ENCODE results near the gene SIRT7.
A peak's percentile ranks its signal among the peaks of the same experiment; 100 is the strongest.

Gene SIRT7

GRCh38 chr17:81870131-81870980 lies 47.6 kb downstream of the SIRT7 start:
- Mint-ChIP-seq H3K4me3 (peak overlapping the region; percentile 88), H3K36me3 (peaks cover 24% of the 10 kb centered on the region), H3K4me1 (peaks cover 56% of the 10 kb centered on the region), H3K27me3 (no peaks in the 10 kb centered on the region), H3K9me3 (no peaks in the 10 kb centered on the region), H3K27ac (peak overlapping the region; percentile 96)
- CTCF ChIA-PET: interaction anchor here (0.8 to 1.6 kb wide), 4 partner anchors 15 to 167 kb away, joined by 3 to 4 read pairs (median 3); partner anchors contain the start of genes DCXR and SIRT7
- DNase-seq: peak; percentile 60

GRCh38 chr17:81869221-81870130 lies 48.5 kb downstream of the SIRT7 start:
- no peaks in the 10 kb centered on the region for H3K27me3 Mint-ChIP-seq
- peak overlapping the region; percentile 88 for H3K4me3 Mint-ChIP-seq
- no peaks in the 10 kb centered on the region for H3K9me3 Mint-ChIP-seq
- CTCF ChIA-PET: interaction anchor here (0.8 to 1.6 kb wide), 5 partner anchors 16 to 168 kb away, joined by 3 to 4 read pairs (median 3); partner anchors contain the start of genes ALYREF, ANAPC11, DCXR and SIRT7
- H3K36me3 Mint-ChIP-seq: peaks cover 24% of the 10 kb centered on the region
- H3K27ac Mint-ChIP-seq: peak overlapping the region; percentile 96
- DNase-seq: peak; percentile 42
- H3K4me1 Mint-ChIP-seq: peaks cover 54% of the 10 kb centered on the region

- Mint-ChIP-seq H3K36me3 (peaks cover 24% of the 10 kb centered on the region), H3K27ac (peak overlapping the region; percentile 58), H3K4me3 (peak overlapping the region; percentile 88), H3K4me1 (peaks cover 53% of the 10 kb centered on the region), H3K27me3 (no peaks in the 10 kb centered on the region), H3K9me3 (no peaks in the 10 kb centered on the region)
- DNase-seq: no peak
- CTCF ChIA-PET: interaction anchor here (1.6 kb wide), 1 partner anchor 169 kb away, joined by 3 read pairs; the partner anchor contains the start of gene DCXR
Observed at GRCh38 chr17:81868674-81869220, 49.2 kb downstream of the SIRT7 start.

- Mint-ChIP-seq H3K9me3 (no peaks in the 10 kb centered on the region), H3K36me3 (peaks cover 29% of the 10 kb centered on the region), H3K4me3 (no peak overlapping the region), H3K27me3 (no peaks in the 10 kb centered on the region), H3K27ac (no peak overlapping the region), H3K4me1 (peaks cover 56% of the 10 kb centered on the region)
- no peak for DNase-seq
- CTCF ChIA-PET: no interaction called here
Observed at GRCh38 chr17:81867991-81868673, 49.8 kb downstream of the SIRT7 start.

GRCh38 chr17:81867170-81867990 lies 50.6 kb downstream of the SIRT7 start:
- Mint-ChIP-seq H3K27ac (peak overlapping the region; percentile 81), H3K9me3 (no peaks in the 10 kb centered on the region), H3K36me3 (peaks cover 31% of the 10 kb centered on the region), H3K27me3 (no peaks in the 10 kb centered on the region), H3K4me1 (peaks cover 55% of the 10 kb centered on the region), H3K4me3 (peak overlapping the region; percentile 37)
- DNase-seq: peak; percentile 36
- CTCF ChIA-PET: interaction anchor here (0.6 kb wide), 1 partner anchor 14 kb away, joined by 5 read pairs; no protein-coding TSS in a partner anchor

- Mint-ChIP-seq H3K4me3 (peak overlapping the region; percentile 13), H3K27ac (peak overlapping the region; percentile 81)
Observed at GRCh38 chr17:81866440-81867169, 51.4 kb downstream of the SIRT7 start.

GRCh38 chr17:81865733-81866439 lies 52.1 kb downstream of the SIRT7 start:
- no peak for DNase-seq
- Mint-ChIP-seq H3K36me3 (peaks cover 34% of the 10 kb centered on the region), H3K4me3 (no peak overlapping the region), H3K27me3 (peaks cover 2% of the 10 kb centered on the region), H3K27ac (peak overlapping the region; percentile 81), H3K4me1 (peaks cover 56% of the 10 kb centered on the region), H3K9me3 (no peaks in the 10 kb centered on the region)
- CTCF ChIA-PET: interaction anchor here (1.2 kb wide), 1 partner anchor 154 kb away, joined by 3 read pairs; no protein-coding TSS in a partner anchor

More at GRCh38 chr17:81866440-81867169, 51.4 kb downstream of the SIRT7 start:
- H3K4me1 Mint-ChIP-seq: peaks cover 53% of the 10 kb centered on the region
- H3K27me3 Mint-ChIP-seq: no peaks in the 10 kb centered on the region
- peaks cover 31% of the 10 kb centered on the region for H3K36me3 Mint-ChIP-seq
- CTCF ChIA-PET: interaction anchor here (1.2 kb wide), 1 partner anchor 153 kb away, joined by 3 read pairs; no protein-coding TSS in a partner anchor
- DNase-seq: no peak
- H3K9me3 Mint-ChIP-seq: no peaks in the 10 kb centered on the region

GRCh38 chr17:81865358-81865732 lies 52.6 kb downstream of the SIRT7 start:
- Mint-ChIP-seq H3K36me3 (peaks cover 36% of the 10 kb centered on the region), H3K4me1 (peaks cover 56% of the 10 kb centered on the region), H3K4me3 (no peak overlapping the region), H3K27me3 (peaks cover 7% of the 10 kb centered on the region), H3K9me3 (no peaks in the 10 kb centered on the region), H3K27ac (peak overlapping the region; percentile 78)
- CTCF ChIA-PET: interaction anchor here (1.2 kb wide), 1 partner anchor 154 kb away, joined by 3 read pairs; no protein-coding TSS in a partner anchor
- no peak for DNase-seq

- CTCF ChIA-PET: no interaction called here
- no peak overlapping the region for H3K4me3 Mint-ChIP-seq
- no peak for DNase-seq
- H3K36me3 Mint-ChIP-seq: peaks cover 33% of the 10 kb centered on the region
- peak overlapping the region; percentile 90 for H3K27ac Mint-ChIP-seq
- peaks cover 54% of the 10 kb centered on the region for H3K4me1 Mint-ChIP-seq
- H3K27me3 Mint-ChIP-seq: peaks cover 7% of the 10 kb centered on the region
- H3K9me3 Mint-ChIP-seq: no peaks in the 10 kb centered on the region
Observed at GRCh38 chr17:81863833-81864768, 53.9 kb downstream of the SIRT7 start.

GRCh38 chr17:81863123-81863675 lies 54.8 kb downstream of the SIRT7 start:
- Mint-ChIP-seq H3K9me3 (no peaks in the 10 kb centered on the region), H3K27me3 (peaks cover 7% of the 10 kb centered on the region), H3K27ac (peak overlapping the region; percentile 90), H3K36me3 (peaks cover 32% of the 10 kb centered on the region), H3K4me3 (peak overlapping the region; percentile 78), H3K4me1 (peaks cover 57% of the 10 kb centered on the region)
- CTCF ChIA-PET: no interaction called here
- DNase-seq: no peak

Measured in activated naive CD4-positive, alpha-beta T cell treated with anti-CD3 and anti-CD28 coated beads, Interleukin-2, amount 10 ng/mL, durations not matched to agents 7 days and 5 days (primary cell).